ENCODE results near the gene MAST4. TPM values are rescaled to one million over a fixed set of nuclear protein-coding genes. Genes with fewer than 3 reads are reported as not detected.

The MAST4 gene
- total RNA-seq, 5 donors from 2014 or later (not counting 1 experiment from before 2014, with no cell fraction given): 26.1 to 35.5 (median 32.0) TPM

DNA sequence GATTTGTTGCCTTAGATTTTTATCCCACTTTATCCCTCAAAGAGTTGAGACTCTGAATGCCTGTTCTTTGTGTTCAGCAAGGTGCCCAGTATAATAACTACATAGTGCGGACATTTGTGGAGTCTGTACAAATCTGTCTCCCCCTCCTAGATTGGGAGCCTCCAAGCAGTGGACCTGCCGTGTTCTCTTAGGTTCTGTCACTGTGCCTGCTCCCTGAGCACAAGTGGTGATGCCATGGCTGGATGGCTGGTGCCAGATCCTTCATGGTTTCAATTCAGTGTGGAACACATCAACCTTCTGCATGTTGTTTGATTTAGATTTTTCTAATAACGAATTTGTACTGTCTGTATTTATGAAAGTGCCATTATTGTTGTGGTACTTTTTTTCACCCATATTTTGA, 307.5 kb downstream of the MAST4 start:
- H3K27ac Mint-ChIP-seq: no peak overlapping the region
- H3K36me3 Mint-ChIP-seq: no peaks in the 10 kb centered on the region
- Histone ChIP-seq H3K36me3 (ENCODE audit: control insufficient read depth in 2 of 2, extremely low read depth in 1 of 2, insufficient read depth in 1 of 2, low read length in 1 of 2) (no peaks in the 10 kb centered on the region), H3K4me1 (ENCODE audit: control insufficient read depth in 1 of 2, extremely low read depth in 1 of 2, insufficient read depth in 2 of 2, low read length in 2 of 2) (no peaks in the 10 kb centered on the region), H3K27ac (ENCODE audit: low read length) (no peak overlapping the region), H3K9me3 (no peaks in the 10 kb centered on the region), H3K4me3 (ENCODE audit: control insufficient read depth in 1 of 2, extremely low read depth in 1 of 2, low read length in 1 of 2) (no peak overlapping the region), H3K27me3 (replicated peaks in 1 of 2; ENCODE audit: control insufficient read depth in 2 of 2, extremely low read depth in 1 of 2, insufficient read depth in 2 of 2, low read length in 1 of 2) (no peaks in the 10 kb centered on the region)
- ChIA-PET CTCF (no interaction called here), POLR2A (no interaction called here)
- H3K4me1 Mint-ChIP-seq: no peaks in the 10 kb centered on the region
- H3K27me3 Mint-ChIP-seq: peaks cover 0 to 9% of the 10 kb centered on the region in 2 donors
- 100% methylated on average over 1 of the region's 3 CpGs for WGBS (ENCODE audit: insufficient coverage)
- no peaks in the 10 kb centered on the region for H3K9me3 Mint-ChIP-seq
- DNase-seq (no peak), ATAC-seq (replicated peaks in 1 of 4) (no peak)
- no peak overlapping the region for H3K4me3 Mint-ChIP-seq

DNA sequence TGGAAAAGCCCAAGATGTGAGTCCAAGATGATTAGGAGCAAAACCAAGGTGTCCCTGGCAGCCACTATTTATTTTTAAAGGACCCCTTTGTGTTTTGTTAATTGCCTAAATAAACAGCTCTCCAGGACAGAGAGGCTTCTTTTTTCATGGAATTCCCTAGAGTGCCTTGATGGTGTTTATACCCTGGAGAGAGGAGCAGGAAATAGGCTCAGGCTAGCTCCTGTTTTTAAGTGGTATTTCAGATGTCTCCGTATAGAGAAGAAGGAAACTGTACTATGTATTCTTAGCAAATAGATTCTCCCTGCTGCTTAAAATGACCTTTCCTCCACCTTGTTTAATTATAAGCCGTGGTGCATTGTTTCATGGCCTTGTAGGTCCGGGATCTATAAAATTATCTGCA, 308.0 kb downstream of the MAST4 start:
- no CpG with 5 or more reads among the region's 3 CpGs for WGBS (ENCODE audit: insufficient coverage)
- CTCF ChIA-PET: no interaction called here
- H3K4me3 Mint-ChIP-seq: no peak overlapping the region

DNA sequence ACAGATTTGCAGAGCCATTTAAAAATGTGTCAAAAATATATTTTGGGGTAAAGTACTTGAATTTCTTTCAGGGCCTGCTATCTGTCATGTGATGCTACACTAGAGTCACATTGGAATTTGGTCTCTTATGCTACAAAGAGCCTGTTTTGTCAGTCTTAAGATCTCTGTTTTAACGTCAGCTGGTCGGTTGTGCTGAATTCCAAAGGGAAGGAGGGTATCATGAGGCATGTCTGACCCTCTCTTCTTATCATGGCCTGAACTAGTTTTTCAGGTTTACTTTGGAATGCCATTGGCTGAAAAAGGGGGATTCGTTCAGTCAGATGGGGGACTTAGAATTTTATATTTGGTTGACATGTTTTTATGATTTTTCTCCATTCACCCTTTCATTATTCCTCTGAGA, 309.8 kb downstream of the MAST4 start:
- 100% methylated on average over 2 of the region's 3 CpGs for WGBS (ENCODE audit: insufficient coverage)
- CTCF ChIA-PET: no interaction called here
- Histone ChIP-seq H3K4me1 (ENCODE audit: control insufficient read depth in 1 of 2, extremely low read depth in 1 of 2, insufficient read depth in 2 of 2, low read length in 2 of 2) (no peaks in the 10 kb centered on the region), H3K27ac (ENCODE audit: low read length) (no peak overlapping the region), H3K27me3 (replicated peaks in 1 of 2; ENCODE audit: control insufficient read depth in 2 of 2, extremely low read depth in 1 of 2, insufficient read depth in 2 of 2, low read length in 1 of 2) (no peaks in the 10 kb centered on the region), H3K9me3 (no peaks in the 10 kb centered on the region), H3K36me3 (ENCODE audit: control insufficient read depth in 2 of 2, extremely low read depth in 1 of 2, insufficient read depth in 1 of 2, low read length in 1 of 2) (no peaks in the 10 kb centered on the region), H3K4me3 (ENCODE audit: control insufficient read depth in 1 of 2, extremely low read depth in 1 of 2, low read length in 1 of 2) (no peak overlapping the region)
- no peaks in the 10 kb centered on the region for H3K9me3 Mint-ChIP-seq
- H3K4me3 Mint-ChIP-seq: no peak overlapping the region
- peaks cover 0 to 8% of the 10 kb centered on the region in 2 donors for H3K27me3 Mint-ChIP-seq
- ATAC-seq (replicated peaks in 1 of 4) (no peak), DNase-seq (no peak)
- H3K4me1 Mint-ChIP-seq: no peaks in the 10 kb centered on the region
- H3K27ac Mint-ChIP-seq: no peak overlapping the region
- no peaks in the 10 kb centered on the region for H3K36me3 Mint-ChIP-seq
- POLR2A ChIA-PET: no interaction called here

More for the DNA sequence above, 308.0 kb downstream of the MAST4 start:
- DNase-seq (no peak), ATAC-seq (replicated peaks in 1 of 4) (no peak)
- peaks cover 0 to 8% of the 10 kb centered on the region in 2 donors for H3K27me3 Mint-ChIP-seq
- no peaks in the 10 kb centered on the region for H3K36me3 Mint-ChIP-seq
- POLR2A ChIA-PET: interaction anchor here in 1 of 2 donors (0.6 kb wide), 1 partner anchor 736 kb away, joined by 3 read pairs; no protein-coding TSS in a partner anchor
- no peak overlapping the region for H3K27ac Mint-ChIP-seq
- H3K4me3 ChIP-seq (ENCODE audit: control insufficient read depth in 1 of 2, extremely low read depth in 1 of 2, low read length in 1 of 2): no peak overlapping the region
- no peaks in the 10 kb centered on the region for H3K27me3 ChIP-seq (replicated peaks in 1 of 2; ENCODE audit: control insufficient read depth in 2 of 2, extremely low read depth in 1 of 2, insufficient read depth in 2 of 2, low read length in 1 of 2)
- H3K4me1 ChIP-seq (ENCODE audit: control insufficient read depth in 1 of 2, extremely low read depth in 1 of 2, insufficient read depth in 2 of 2, low read length in 2 of 2): no peaks in the 10 kb centered on the region
- no peaks in the 10 kb centered on the region for H3K9me3 ChIP-seq
- H3K9me3 Mint-ChIP-seq: no peaks in the 10 kb centered on the region
- H3K27ac ChIP-seq (ENCODE audit: low read length): no peak overlapping the region
- H3K4me1 Mint-ChIP-seq: no peaks in the 10 kb centered on the region
- H3K36me3 ChIP-seq (ENCODE audit: control insufficient read depth in 2 of 2, extremely low read depth in 1 of 2, insufficient read depth in 1 of 2, low read length in 1 of 2): no peaks in the 10 kb centered on the region

DNA sequence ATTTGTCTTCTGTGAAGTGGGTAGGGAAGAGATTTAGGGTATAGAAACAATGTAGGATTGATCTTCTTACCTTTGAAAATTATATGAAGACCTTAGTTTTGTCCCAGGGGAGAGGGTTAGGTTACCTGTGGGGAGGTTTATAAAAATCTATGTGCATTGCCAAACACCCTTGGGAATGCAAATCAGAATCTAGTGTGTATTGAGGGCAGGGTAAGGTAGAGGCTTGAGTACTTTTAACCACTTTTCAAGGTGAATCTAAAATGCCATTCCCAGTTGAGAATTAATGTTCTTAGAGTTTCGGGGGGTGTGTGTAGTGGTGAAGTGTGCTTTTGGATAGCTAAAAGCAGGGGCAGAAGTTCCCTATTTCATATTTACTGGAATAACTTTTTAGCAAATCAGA, 312.0 kb downstream of the MAST4 start:
- Histone ChIP-seq H3K27ac (ENCODE audit: low read length) (no peak overlapping the region), H3K4me3 (ENCODE audit: control insufficient read depth in 1 of 2, extremely low read depth in 1 of 2, low read length in 1 of 2) (no peak overlapping the region), H3K4me1 (ENCODE audit: control insufficient read depth in 1 of 2, extremely low read depth in 1 of 2, insufficient read depth in 2 of 2, low read length in 2 of 2) (no peaks in the 10 kb centered on the region), H3K9me3 (no peaks in the 10 kb centered on the region), H3K27me3 (replicated peaks in 1 of 2; ENCODE audit: control insufficient read depth in 2 of 2, extremely low read depth in 1 of 2, insufficient read depth in 2 of 2, low read length in 1 of 2) (no peaks in the 10 kb centered on the region), H3K36me3 (ENCODE audit: control insufficient read depth in 2 of 2, extremely low read depth in 1 of 2, insufficient read depth in 1 of 2, low read length in 1 of 2) (no peaks in the 10 kb centered on the region)
- Mint-ChIP-seq H3K9me3 (no peaks in the 10 kb centered on the region), H3K36me3 (no peaks in the 10 kb centered on the region), H3K27me3 (peaks cover 0 to 8% of the 10 kb centered on the region in 2 donors), H3K4me1 (no peaks in the 10 kb centered on the region), H3K27ac (no peak overlapping the region), H3K4me3 (no peak overlapping the region)
- ChIA-PET CTCF (no interaction called here), POLR2A (interaction anchor here in 1 of 2 donors (0.7 kb wide), 1 partner anchor 410 kb away, joined by 3 read pairs; no protein-coding TSS in a partner anchor)
- WGBS (ENCODE audit: insufficient coverage): no CpG with 5 or more reads among the region's 1 CpG
- DNase-seq (no peak), ATAC-seq (replicated peaks in 1 of 4) (no peak)

DNA sequence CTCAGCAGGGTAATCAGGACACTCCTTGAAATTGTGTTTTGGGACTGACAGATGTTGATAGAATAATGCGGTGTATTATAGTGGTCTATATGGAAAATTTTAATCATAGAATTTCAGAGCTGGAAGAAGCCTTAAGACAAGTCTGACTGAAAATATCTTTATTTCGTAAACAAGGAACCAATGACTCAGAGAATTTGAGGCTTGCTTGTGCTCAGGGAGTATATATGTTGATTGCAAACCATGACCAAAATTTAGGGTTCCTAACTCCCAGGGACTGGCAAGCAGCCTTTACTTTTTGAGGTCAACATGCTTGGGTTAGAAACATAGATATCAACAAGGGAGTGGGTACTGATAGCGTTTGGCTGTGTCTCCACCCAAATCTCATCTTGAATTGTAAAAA, 313.2 kb downstream of the MAST4 start:
- no peaks in the 10 kb centered on the region for H3K36me3 ChIP-seq (ENCODE audit: control insufficient read depth in 2 of 2, extremely low read depth in 1 of 2, insufficient read depth in 1 of 2, low read length in 1 of 2)
- Mint-ChIP-seq H3K27me3 (peaks cover 0 to 5% of the 10 kb centered on the region in 2 donors), H3K4me1 (no peaks in the 10 kb centered on the region), H3K9me3 (no peaks in the 10 kb centered on the region), H3K27ac (no peak overlapping the region), H3K36me3 (no peaks in the 10 kb centered on the region), H3K4me3 (no peak overlapping the region)
- POLR2A ChIA-PET: no interaction called here
- H3K27ac ChIP-seq (ENCODE audit: low read length): no peak overlapping the region
- no peaks in the 10 kb centered on the region for H3K4me1 ChIP-seq (ENCODE audit: control insufficient read depth in 1 of 2, extremely low read depth in 1 of 2, insufficient read depth in 2 of 2, low read length in 2 of 2)
- WGBS (ENCODE audit: insufficient coverage): no CpG with 5 or more reads among the region's 3 CpGs
- CTCF ChIA-PET: no interaction called here
- DNase-seq (no peak), ATAC-seq (replicated peaks in 1 of 4) (no peak)
- no peaks in the 10 kb centered on the region for H3K27me3 ChIP-seq (replicated peaks in 1 of 2; ENCODE audit: control insufficient read depth in 2 of 2, extremely low read depth in 1 of 2, insufficient read depth in 2 of 2, low read length in 1 of 2)
- H3K4me3 ChIP-seq (ENCODE audit: control insufficient read depth in 1 of 2, extremely low read depth in 1 of 2, low read length in 1 of 2): no peak overlapping the region
- H3K9me3 ChIP-seq: no peaks in the 10 kb centered on the region

DNA sequence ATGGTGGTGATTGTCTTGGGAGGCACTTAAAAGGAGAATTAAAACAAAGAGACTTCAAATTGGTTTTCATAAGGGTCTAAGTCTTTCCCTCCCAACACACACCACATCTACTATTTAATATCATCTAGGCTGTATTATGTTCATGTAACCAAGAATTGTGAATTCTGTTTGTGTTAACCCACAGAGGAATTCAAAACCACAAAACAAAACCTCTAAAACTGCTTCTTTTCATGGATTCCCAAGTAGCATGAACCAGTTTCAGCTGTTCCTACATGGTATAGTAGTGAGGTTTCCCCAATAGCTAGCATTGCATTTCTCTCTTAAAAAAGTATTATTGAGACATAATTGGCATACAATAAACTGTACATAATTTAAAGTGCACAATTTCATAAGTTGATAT, 316.6 kb downstream of the MAST4 start:
- POLR2A ChIA-PET: no interaction called here

DNA sequence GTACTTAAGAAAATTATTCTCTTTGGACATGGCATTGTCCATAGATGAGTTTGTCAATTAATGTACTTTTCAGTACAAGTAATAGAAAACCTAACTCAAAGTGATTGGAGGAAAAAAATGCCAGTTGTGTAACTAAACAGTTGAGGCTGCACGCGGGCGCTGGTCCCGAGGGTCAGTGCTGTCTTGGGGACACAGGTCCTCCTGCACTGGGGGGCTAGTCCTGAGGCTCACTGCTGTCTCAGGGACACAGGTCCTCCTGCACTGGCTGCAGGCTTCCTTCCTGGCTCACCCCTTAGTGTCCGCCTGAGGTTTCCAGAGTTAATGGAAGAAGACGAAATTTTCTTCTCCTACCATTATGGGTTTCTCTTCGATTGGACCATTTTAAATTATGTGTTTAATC, 319.3 kb downstream of the MAST4 start:
- no peak for ATAC-seq (replicated peaks in 1 of 4)
- H3K4me3 Mint-ChIP-seq: no peak overlapping the region
- Histone ChIP-seq H3K27ac (ENCODE audit: low read length) (no peak overlapping the region), H3K4me3 (ENCODE audit: control insufficient read depth in 1 of 2, extremely low read depth in 1 of 2, low read length in 1 of 2) (no peak overlapping the region), H3K4me1 (ENCODE audit: control insufficient read depth in 1 of 2, extremely low read depth in 1 of 2, insufficient read depth in 2 of 2, low read length in 2 of 2) (no peaks in the 10 kb centered on the region), H3K36me3 (ENCODE audit: control insufficient read depth in 2 of 2, extremely low read depth in 1 of 2, insufficient read depth in 1 of 2, low read length in 1 of 2) (no peaks in the 10 kb centered on the region), H3K9me3 (no peaks in the 10 kb centered on the region), H3K27me3 (replicated peaks in 1 of 2; ENCODE audit: control insufficient read depth in 2 of 2, extremely low read depth in 1 of 2, insufficient read depth in 2 of 2, low read length in 1 of 2) (peaks cover 0 to 3% of the 10 kb centered on the region in 2 experiments)
- no peak overlapping the region for H3K27ac Mint-ChIP-seq
- H3K27me3 Mint-ChIP-seq: peaks cover 0 to 4% of the 10 kb centered on the region in 2 donors
- H3K4me1 Mint-ChIP-seq: no peaks in the 10 kb centered on the region
- DNase-seq: no peak
- POLR2A ChIA-PET: no interaction called here
- WGBS (ENCODE audit: insufficient coverage): 96% methylated on average over 4 of the region's 7 CpGs
- no peaks in the 10 kb centered on the region for H3K36me3 Mint-ChIP-seq
- CTCF ChIA-PET: no interaction called here
- no peaks in the 10 kb centered on the region for H3K9me3 Mint-ChIP-seq

More for the DNA sequence above, 316.6 kb downstream of the MAST4 start:
- peaks cover 0 to 3% of the 10 kb centered on the region in 2 experiments for H3K27me3 ChIP-seq (replicated peaks in 1 of 2; ENCODE audit: control insufficient read depth in 2 of 2, extremely low read depth in 1 of 2, insufficient read depth in 2 of 2, low read length in 1 of 2)
- H3K27ac Mint-ChIP-seq: no peak overlapping the region
- CTCF ChIA-PET: no interaction called here
- no peak overlapping the region for H3K27ac ChIP-seq (ENCODE audit: low read length)
- no peaks in the 10 kb centered on the region for H3K4me1 ChIP-seq (ENCODE audit: control insufficient read depth in 1 of 2, extremely low read depth in 1 of 2, insufficient read depth in 2 of 2, low read length in 2 of 2)
- no peaks in the 10 kb centered on the region for H3K9me3 ChIP-seq
- DNase-seq (no peak), ATAC-seq (replicated peaks in 1 of 4) (no peak)
- no peak overlapping the region for H3K4me3 ChIP-seq (ENCODE audit: control insufficient read depth in 1 of 2, extremely low read depth in 1 of 2, low read length in 1 of 2)
- H3K4me1 Mint-ChIP-seq: no peaks in the 10 kb centered on the region
- no peak overlapping the region for H3K4me3 Mint-ChIP-seq
- H3K9me3 Mint-ChIP-seq: no peaks in the 10 kb centered on the region
- H3K36me3 Mint-ChIP-seq: no peaks in the 10 kb centered on the region
- peaks cover 0 to 4% of the 10 kb centered on the region in 2 donors for H3K27me3 Mint-ChIP-seq
- no peaks in the 10 kb centered on the region for H3K36me3 ChIP-seq (ENCODE audit: control insufficient read depth in 2 of 2, extremely low read depth in 1 of 2, insufficient read depth in 1 of 2, low read length in 1 of 2)
